MV-4-11 (cell line): Measurements from ENCODE around the gene TSG101.
A peak's percentile ranks its signal among the peaks of the same experiment; 100 is the strongest.

Source experiments
- DNase-seq: peaks from one replicate; lab custom pipeline; 2025; lab: John Stamatoyannopoulos, UW

TSG101 gene

GRCh38 chr11:18493310-18493709, 33.4 kb downstream of the TSG101 start:
- no peak for DNase-seq

DNA sequence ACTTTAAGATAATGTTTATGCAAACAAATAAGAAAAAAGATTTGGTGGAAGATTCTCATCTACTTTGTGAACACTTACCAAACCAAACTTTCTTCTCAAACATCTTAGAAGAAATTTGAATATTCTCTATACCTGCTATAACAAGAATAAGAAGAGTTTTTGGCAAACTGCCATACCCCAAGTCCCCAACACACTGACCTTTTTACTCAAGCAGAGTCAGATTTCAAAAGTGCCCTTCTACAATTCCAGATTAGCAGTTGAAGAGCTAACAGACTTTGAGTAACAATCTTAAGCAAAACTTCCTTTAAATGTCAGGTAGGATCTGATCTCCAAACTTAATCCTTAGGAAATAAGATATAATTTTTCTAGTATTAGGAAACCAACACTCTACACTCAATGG, 33.9 kb downstream of the TSG101 start:
- DNase-seq: no peak

GRCh38 chr11:18491924-18492323, 34.8 kb downstream of the TSG101 start:
- DNase-seq: no peak

- no peak for DNase-seq
Measured at GRCh38 chr11:18490736-18491485, 35.8 kb downstream of the TSG101 start.

- no peak for DNase-seq
Measured at GRCh38 chr11:18490319-18490718, 36.4 kb downstream of the TSG101 start.

DNA sequence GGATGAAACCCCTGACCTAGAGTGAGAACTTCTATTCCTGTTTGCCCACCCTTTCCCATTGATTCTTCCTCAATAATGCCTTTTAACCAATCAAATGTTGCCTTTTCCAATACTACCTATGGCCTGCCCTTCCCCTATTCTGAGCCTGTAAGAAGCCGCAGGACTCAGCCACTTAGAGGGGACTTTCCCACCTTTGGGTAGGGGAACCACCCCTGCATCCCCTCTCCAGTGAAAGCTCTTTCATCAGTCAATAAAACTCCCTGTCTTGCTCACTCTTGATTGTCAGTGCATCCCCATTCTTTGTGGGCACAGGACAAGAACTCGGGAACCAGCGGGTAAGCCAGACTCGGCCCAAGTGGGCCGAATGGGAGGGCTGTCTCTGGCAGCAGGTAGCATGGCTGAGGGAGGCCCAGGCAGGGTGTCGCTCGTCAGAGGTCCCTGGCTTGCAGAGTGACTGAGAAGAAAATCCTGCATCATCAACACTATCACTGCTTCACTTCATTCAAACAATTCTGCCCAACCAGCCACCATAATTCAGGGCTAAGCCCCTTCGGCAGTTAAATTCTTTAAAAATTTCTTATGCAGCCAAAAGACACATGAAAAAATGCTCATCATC, 40.7 kb downstream of the TSG101 start:
- no peak for DNase-seq

DNA sequence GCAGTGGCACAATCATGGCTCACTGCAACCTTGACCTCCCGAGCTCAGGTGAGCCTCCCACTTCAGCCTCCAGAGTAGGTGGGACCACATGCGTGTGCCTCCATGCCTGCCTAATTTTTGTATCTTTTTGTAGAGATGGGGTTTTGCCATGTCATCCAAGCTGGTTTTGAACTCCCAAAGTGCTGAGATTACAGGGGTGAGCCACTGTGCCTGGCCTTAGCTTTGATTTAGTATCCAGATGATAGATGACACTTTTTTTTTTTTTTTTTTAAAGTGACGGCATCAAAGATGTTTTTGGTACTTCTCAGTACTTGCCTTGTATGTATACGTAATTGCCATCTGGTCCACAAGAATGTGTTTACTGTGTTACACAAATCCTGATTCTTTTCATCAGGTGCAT, 47.7 kb downstream of the TSG101 start:
- DNase-seq: no peak

- no peak for DNase-seq
Measured at GRCh38 chr11:18472587-18472986, 54.2 kb downstream of the TSG101 start.

DNA sequence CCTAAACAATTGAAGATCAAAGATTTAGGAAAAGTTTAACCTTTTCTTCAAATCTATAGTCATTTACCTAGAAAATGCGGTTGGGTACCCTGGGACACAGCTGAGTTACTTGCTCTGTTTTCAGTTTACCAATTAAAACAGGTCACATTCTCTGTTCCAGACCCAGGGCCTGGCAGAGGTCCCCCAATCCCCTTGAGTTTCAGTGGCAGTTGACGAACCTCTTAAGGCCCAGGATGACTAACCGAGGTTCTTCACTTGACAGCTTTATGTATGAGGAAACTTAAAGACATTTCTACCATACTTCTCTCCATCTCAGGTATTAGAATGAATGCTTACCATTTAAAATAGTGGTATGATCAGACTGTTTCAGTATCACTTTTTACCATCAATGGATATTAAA, 54.7 kb downstream of the TSG101 start:
- DNase-seq: no peak

GRCh38 chr11:18468961-18469360, 57.8 kb downstream of the TSG101 start:
- no peak for DNase-seq

DNA sequence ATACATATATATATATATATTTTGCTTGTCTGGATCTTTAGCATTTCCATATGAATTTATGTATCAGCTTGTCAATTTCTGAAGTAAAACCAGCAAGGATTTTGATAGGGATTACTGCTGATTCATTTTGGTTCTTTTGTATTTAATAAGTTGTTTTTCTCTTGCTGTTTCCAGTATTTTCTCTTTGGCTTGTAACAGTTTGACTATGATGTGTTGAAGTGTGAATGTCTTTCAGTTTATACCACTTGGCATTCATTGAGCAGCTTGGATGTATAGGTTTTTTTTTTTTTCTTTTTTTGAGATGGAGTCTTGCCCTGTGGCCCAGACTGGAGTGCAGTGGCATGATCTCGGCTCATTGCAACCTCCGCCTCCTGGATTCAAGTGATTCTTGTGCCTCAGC, 58.7 kb downstream of the TSG101 start:
- no peak for DNase-seq

DNA sequence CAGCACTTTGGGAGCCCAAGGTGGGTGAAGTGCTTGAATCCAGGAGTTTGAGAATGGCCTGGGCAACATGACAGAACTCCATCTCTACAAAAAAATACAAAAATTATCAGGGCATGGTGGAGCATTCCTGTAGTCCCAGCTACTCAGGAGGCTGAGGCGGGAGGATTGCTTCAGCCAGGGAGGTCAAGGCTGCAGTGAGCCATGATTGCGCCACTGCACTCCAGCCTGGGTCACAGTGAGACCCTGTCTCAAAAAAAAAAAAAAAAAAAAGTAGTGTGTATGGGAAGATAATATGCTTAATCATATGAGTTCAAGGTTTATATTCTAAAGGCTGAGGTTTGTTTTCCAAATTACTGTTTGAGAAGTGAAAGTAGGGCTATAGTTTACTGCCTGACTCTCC, 60.3 kb downstream of the TSG101 start:
- DNase-seq: no peak

DNA sequence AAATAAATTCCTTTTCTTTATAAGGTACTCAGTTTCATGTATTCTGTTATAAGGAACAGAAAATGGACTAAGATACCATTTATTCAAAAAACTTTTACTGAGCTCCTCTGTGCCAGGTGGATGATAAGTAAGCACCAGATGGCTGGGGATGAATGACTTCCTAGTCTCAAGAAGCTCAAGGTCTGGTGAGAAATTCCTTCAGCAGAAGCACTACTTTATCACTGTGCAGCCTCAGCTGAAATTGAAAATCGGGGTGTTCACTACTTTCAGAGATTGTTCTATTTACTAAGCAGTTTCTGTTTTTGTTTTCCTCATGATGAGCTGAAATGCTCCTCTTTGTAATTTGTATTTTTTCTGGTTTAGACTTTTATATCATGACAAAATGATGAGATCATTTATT, 63.3 kb downstream of the TSG101 start:
- DNase-seq: no peak

GRCh38 chr11:18461909-18462308, 64.8 kb downstream of the TSG101 start:
- no peak for DNase-seq

DNA sequence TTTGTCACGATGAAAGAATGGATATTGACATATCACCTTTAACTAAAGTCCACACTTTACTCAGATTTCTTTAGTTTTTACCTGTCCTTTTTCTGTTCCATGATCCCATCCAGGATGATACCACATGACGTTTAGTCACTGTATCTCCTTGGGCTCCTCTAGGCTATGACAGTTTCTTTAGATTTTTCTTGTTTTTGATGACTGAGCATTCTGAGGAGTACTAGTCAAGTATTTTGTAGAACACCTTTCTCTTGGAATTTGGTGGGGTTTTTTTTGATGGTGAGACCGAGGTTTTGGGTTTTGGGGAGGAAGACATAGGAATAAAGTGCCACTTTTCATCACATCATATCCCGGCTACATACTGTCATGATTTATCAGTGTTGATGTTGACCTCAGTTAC, 67.1 kb downstream of the TSG101 start:
- no peak for DNase-seq

DNA sequence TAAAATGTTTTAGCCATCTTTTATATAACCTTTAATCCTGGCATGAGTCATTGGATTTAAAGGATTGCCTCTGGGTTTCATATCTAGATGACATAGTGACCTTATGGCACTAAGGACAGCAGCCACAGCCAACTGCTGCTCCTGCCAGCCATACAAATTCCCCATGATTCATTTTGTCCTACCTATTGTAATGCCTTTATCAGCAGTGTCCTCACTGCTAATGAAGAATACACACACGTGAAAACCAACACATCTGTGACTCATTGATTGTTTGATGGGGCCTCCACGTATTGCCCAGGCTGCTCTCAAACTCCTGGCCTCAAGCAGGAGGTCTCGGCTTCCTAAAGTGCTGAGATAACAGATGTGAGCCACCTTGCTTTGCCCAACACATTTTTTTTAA, 69.3 kb downstream of the TSG101 start:
- no peak for DNase-seq

GRCh38 chr11:18455686-18456372, 70.9 kb downstream of the TSG101 start, which contains the start of gene LDHAL6A:
Gene LDHAL6A (plus strand): TSS chr11:18455856. CDS start chr11:18456681, 825 bp downstream.
- no peak for DNase-seq

GRCh38 chr11:18452927-18453326, 73.8 kb downstream of the TSG101 start:
- DNase-seq: no peak

DNA sequence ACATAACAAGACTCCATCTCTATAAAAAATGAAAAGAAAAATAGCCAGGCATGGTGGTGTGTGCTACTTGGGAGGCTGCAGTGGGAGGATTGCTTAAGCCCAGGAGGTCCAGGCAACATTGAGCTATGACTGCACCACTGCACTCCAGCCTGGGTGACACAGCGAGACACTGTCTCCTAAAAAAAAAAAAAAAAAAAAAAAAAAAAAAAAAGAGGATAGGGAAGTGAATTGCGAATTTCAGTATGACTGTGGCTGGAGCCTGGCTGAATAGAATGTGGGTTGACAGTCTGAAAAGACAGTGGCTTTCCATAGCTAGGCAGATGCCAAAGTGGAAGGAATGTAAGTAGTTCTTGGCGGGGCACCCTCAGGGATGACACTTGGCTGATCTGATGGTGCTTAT, 77.5 kb downstream of the TSG101 start:
- peak; percentile 67 for DNase-seq

DNA sequence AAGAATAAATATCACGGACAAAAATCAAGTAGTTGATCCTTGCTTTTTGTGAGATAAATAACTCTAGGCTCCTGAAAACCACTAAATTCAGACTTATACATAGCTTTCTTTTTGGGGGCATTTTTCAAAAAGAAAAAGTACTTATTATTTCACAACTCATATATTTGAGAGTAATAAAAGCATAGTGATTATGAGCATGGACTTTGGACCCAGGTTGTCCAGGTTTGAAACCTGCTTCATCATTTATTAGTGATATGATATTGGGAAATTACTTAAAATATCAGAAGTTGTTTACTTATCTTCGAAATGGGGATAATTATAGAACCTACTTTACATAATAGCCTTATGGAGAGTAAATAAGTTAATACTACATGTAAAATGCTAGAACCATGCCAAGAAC, 88.1 kb downstream of the TSG101 start:
- DNase-seq: no peak
